DND-41 (cell line): Measurements from ENCODE around the gene VWC2L.

ENCODE experiments used
- EZH2 ChIP-seq: IDR thresholded peaks from 3 replicates; pipeline ENCODE4 v1.6.1; 2012; ENCODE audit warnings: borderline replicate concordance, low read depth, mild to moderate bottlenecking, moderate library complexity, low read length, inconsistent platforms; ENCODE audit not compliant: severe bottlenecking
- TF ChIP-seq, protein P1 (sequence below): IDR thresholded peaks from 2 replicates; pipeline ENCODE4 v1.5.1; 2012; ENCODE audit warnings: borderline replicate concordance, low read length, moderate library complexity, mild to moderate bottlenecking; ENCODE audit not compliant: poor library complexity, severe bottlenecking; ENCODE audit errors: extremely low read depth

DNA sequence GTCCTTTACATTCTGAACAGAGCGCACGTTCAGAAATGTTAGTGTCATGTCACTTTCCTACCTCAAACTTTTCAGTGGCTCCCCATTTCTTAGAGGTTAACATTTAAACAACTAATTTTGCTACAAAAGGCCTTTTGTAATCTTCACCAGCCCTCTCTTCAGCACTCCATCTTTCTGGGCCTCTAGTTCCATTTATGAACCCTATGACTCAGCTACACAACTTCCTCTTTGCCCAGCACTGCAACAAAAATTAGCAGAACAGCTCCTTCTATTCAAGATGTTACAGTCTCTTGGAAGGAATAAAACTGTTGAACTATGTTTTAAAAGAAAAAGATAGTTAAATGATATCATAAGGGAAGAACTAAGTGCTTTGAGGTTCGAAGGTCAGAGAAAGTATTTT lies 139.9 kb downstream of the VWC2L start:
- TF ChIP-seq, protein P1, sequence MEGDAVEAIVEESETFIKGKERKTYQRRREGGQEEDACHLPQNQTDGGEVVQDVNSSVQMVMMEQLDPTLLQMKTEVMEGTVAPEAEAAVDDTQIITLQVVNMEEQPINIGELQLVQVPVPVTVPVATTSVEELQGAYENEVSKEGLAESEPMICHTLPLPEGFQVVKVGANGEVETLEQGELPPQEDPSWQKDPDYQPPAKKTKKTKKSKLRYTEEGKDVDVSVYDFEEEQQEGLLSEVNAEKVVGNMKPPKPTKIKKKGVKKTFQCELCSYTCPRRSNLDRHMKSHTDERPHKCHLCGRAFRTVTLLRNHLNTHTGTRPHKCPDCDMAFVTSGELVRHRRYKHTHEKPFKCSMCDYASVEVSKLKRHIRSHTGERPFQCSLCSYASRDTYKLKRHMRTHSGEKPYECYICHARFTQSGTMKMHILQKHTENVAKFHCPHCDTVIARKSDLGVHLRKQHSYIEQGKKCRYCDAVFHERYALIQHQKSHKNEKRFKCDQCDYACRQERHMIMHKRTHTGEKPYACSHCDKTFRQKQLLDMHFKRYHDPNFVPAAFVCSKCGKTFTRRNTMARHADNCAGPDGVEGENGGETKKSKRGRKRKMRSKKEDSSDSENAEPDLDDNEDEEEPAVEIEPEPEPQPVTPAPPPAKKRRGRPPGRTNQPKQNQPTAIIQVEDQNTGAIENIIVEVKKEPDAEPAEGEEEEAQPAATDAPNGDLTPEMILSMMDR: no peak
- no peak for TF ChIP-seq EZH2
